T-helper 2 cell (primary cell): Measurements from ENCODE around the gene RNF146.
"Not testable (repeated sequence)": the region's sequence is repeated elsewhere in the genome, so short reads cannot be mapped to it uniquely, and the experiment has no call there.

Source experiments
- DNase-seq, 5 experiments: peaks; one replicate each; pipeline versions ENCODE4 v3.0.0 to v3.0.0-alpha.2; 2012 to 2022

Gene RNF146

DNA sequence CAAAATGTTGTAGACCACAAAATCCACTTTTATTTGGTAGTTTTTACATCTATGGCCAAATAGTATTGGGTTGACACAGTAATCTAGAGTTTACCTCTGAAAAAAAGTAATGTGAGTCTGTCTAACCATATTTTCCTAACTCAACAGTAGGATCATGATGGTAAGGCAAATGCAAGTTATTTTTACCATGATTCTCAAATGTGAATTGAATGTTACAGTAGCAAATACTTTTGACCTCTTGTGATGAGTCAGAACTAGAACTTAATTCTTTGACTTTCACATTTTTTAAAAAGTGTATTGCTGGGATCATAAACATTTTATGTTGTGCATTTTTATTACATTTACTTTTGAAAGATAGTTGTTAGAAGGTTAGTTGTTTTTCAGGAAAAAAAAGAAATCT is 22.0 kb downstream of the RNF146 start:
- DNase-seq, result peak in 1 of 5 experiments; percentile 18

DNA sequence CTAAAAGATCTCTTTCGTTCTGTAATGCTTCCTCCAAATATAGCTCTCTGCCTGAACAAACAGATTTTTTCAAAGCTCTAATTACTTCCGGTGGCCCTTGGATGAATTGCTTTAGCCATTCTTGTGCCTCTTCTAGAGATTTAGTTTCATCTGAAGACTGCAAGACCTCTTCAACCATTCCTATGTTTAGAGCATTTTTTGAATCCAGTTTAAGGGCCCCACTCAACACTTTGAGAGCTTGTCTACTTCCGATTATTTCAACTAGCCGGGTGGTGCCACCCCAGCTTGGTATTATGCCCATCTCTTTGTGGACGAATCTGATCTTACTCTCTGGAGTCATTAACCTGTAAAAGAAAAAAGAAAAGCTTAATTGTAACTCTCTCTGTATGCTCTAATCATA is 23.3 kb downstream of the RNF146 start:
- DNase-seq, result no peak

DNA sequence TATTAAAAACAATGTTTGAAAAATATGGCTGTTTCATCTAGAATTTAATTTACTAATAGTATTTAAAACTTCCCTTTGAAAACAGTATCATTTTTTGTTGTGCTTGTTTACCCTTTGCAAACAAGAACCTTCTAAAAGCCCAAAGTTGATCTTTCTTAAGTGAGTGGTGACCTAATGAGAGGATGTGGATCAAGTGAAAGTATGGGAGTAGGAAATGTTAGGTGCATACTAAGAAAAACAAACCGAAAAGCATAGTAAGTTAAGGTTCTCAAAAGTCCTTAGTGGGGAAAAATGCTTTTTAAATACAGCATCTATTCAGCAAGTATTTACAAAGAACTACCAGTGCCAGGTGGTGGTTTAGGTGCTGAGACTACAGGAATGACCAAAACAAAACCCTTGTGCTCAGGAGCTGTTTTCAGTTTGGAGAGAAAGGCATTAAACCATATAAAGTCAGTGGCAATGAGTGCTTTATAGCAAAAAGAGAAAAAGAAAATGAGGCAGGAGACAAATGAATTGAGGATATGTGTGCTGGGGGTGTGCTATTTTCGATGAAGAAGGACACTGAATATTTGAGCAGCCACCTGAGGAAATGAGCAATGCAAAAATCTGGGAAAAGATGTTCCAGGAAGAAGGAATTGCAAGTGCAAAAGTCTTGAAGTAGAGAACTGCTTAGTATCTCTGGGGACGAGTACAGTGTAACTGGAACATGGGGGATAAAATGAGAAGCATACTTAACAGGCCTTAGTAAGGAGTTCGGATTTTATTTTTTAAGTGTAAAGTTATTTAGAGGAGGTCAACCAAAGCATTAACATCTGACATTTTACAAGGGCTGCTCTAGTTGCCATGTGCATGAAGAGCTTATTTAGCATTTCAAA is 24.0 kb downstream of the RNF146 start:
- DNase-seq, result peak in 1 of 5 experiments; percentile 29

DNA sequence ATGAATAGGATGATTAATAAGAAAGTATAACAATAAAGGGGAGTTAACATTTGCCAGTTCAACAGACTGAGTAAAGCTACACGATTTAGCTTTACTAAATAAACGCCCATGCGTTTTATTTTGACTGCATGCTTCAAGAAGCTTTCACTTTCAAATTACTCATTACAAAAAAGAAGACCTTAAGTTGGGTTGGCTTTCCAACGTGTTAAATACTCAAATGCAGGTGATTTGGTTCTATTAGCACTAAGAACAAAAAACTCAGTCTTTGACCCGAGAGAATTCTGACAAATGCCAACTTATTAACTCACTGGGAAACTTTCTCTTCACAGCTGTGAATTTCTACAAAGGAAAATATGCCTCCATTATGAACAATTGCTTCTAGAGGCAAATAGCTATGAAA is 24.8 kb downstream of the RNF146 start:
- peak in 1 of 5 experiments; percentile 58 for DNase-seq

DNA sequence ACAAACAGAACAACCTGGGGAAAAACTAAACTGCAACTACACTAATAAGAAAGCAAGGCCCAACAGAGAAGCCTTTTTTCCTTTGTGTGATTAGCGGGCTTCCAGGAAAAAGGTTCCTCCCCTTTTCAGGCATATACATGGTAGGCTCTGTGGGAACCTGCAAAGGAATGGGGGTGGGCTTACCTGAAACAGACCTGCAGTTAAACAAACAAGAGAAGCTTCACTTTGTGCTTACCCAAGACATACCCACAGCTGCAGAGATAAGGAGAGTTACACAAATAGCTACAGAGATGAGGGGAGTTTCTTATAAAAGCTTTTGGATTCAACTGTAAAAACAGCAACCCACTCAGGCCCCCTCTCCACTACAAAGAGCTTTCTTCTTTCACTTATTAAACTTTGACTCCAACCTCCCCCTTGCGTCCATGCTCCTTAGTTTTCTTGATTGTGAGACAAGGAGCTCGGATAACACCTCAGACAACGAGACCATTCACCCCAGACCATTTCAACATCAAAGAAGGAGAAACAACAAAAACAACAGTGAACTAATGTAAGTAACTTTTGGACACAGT is 30.9 kb downstream of the RNF146 start:
- no peak for DNase-seq

DNA sequence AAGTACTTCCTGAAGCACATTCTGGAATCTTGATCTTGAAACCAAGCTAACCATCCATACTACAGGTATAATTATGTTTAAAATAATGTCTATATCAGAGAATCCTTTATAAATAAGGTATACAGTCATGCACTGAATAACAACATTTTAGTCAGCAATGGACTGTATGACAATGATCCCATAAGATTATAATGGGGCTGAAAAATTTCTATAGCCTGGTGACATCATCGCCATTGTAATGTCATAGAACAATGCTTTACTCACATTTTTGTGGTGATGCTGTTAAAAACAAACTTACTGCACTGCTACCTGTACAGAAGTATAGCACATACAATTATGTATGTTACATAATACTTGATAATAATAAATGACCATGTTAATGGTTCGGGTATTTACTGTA is 31.8 kb downstream of the RNF146 start:
- no peak for DNase-seq

DNA sequence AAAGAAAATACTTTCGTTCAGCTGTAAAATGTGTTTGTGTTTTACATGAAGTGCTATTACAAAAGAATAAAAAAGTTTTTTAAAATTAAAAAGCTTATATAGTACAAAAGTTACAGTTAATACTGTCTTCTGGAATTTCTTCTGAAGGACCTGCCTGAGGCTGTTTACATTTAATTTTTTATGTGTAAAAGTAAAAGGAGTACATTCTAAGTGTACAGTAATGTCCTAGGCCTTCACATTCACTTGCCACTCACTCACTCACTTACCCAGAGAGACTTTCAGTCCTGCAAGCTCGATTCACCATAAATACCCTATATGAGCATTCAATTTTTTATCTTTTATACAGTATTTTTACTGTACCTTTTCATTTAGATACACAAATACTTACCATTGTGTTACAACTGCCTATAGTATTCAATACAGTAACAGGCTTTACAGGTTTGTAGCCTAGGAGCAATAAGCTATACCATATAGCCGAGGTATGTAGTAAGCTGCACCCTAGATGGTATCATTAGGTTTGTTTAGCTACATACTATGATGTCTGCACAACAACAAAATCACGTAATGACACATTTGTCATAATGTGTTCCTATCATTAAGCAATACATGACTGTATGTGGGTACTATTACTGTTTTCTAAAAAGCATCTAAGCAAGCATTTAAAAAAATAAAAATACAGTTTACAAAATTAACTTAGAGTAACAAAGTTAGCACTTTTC is 33.0 kb downstream of the RNF146 start:
- DNase-seq, result peak in 1 of 5 experiments; percentile 24

DNA sequence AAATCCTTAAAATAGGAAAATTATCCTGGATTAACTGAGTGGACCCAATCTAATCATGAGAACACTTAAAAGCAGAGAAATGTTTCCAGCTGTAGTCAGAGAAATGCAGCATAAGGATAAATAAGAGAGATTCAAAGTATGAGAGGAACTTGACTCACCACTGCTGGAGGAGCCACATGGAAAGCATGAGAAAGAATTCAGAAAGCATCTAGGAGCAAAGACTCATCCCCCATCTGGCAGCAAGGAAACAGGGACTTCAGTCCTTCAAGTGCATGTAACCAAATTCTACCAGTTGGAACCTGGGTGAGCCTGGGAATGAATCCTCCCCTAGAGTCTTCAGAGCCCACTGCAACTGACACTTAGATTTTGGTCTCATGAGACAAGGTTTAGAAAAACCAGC is 33.7 kb downstream of the RNF146 start:
- DNase-seq, result peak in 1 of 5 experiments; percentile 10

DNA sequence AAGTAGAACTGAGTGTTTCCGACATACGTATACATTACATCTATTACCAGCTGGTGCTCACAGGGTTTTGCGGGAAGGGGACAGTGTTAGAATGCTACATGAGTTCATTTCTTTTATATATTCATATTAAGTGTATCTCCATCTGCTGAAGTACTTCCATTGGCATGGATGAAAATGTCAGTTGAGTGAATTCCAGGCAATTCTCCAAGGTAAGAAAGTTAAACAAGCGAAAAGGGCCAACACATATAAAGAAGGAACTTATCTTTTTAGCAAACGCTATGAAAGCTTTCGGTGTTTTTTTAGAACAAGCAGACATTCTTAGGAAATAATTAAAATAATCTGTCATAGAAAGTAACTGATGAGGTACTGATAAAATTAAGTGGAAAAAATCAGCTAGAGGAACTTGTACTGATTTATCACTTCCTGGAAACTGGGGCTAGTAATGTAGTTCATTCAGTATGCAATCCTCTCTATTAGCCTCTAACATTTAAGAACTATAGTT is 34.6 kb downstream of the RNF146 start:
- DNase-seq, result peak in 1 of 5 experiments; percentile 45

DNA sequence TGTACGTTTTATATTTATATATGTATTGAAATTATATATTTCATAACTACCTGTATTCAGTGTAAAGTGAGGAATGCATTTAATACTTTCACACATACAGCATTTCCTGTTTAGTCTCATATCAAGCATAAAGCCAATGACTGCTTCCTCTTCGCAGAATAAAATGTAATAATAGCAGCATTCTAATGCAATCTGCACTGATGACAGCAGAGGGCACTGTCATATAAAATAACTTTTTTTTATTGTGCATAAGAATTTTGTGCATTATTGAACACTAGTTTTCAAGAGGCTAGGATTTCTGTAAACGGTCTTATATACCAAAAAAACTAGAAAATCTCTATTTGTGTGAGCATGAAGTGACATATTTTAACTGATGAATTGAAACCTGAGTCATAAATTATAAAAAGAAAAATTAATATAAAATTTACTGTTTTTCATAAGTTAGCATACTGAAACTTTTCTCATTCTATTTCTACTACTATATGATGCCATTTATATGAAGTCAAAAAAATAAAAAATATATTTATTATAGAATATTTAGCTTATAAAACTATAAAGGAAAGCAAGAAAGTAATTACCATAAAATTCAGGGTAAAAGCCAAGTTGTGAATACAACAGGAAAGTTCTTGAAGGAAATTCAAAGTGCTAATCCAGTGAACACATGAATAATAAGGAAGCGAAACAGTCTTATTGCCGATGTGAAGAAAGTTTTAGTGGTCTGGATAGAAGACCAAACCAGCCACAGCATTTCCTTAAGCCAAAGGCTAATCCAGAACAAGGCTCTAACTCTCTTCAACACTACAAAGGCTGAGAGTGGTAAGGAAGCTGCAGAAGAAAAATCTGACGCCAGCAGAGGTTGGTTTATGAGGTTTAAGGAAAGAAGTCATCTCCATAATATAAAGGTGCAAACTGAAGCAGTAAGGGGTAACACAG is 36.3 kb downstream of the RNF146 start:
- peak in 4 of 5 experiments; percentile 12 to 80 (median 20) for DNase-seq

DNA sequence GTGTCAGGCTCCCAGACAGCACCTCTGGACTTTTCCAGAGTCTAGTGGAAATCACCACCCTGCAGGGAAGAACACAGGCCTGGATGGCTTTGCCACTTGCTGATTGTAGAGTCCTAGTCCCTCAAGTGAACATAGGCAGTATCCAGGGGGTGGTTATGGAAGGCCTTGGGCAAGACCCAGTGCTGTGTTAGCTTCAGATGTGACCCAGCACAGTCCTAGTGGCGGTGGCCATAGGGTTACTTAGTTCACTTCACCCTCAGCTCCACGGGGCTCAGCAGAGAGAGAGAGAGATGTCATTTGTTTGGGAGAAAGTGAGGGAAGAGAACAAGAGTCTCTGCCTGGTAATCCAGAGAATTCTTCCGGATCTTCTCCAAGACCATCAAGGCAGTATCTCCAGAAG is 37.3 kb downstream of the RNF146 start:
- no peak for DNase-seq

DNA sequence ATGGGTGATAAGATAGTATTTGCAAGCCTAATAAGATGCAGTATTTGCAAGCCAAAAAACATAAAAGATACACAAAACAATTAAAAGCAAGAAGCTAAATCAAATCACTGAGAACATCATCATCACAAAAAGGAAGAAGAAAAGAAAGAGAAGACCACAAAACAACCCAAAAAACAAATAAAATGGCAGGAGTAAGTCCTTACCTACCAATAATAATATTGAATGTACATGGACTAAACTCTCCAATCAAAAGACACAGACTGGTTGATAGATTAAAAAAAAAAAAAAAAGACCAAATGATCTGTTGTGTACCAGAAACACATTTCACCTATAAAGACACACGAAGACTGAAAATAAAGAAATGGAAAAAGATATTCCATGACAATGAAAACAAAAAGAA is 39.1 kb downstream of the RNF146 start:
- no peak for DNase-seq

DNA sequence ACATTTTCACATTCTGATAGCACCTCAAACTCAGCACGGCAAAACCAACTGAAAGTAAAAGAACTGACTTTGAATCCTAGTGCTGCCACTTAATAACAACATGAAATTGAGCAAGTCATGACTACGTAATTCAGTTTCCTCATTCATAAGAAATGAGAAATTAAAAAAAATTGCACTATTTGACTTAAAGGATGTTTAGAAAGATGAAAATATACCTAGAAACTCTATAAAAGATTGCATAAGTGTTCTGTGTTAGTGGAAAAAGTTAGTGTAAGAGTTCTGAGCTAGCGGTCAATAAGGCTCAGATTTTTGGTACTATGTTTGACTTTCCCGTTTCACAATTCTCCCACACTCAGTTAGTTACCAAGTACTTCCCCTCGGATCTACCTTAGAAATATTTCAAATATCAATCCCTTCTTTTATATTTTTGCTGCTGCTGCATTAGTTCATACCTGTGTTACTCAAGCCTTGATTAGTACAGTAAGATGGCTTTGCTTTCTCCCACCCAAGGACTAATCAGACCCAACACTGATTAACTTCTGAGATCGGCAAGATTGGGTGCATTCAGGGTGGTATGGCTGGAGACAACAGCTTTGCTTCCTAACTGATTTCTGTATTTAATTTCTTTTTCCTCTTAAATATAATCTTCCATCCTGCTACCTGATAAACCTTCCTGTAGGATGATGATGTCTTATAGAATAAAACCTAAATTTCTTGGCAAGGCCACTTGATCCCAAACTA is 50.9 kb downstream of the RNF146 start:
- no peak for DNase-seq

DNA sequence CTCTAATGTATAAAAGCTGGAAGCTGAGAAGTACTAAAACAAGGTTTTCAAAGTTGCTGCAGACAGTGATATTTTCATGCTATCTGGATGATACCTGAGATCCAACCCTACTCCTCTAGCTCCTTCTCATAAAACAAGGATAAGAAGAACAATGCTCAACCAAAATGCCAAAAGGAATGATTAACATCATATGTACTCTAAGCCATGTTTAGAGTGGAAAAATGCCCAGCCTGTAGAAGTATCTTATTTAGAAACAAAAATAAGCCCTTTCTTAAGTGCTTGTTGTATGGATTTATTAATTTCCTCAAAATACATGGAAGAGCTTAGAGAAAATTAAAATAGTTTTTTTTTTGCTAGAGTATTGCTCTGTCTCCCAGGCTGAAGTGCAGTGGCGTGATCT is 53.0 kb downstream of the RNF146 start:
- DNase-seq, result no peak

DNA sequence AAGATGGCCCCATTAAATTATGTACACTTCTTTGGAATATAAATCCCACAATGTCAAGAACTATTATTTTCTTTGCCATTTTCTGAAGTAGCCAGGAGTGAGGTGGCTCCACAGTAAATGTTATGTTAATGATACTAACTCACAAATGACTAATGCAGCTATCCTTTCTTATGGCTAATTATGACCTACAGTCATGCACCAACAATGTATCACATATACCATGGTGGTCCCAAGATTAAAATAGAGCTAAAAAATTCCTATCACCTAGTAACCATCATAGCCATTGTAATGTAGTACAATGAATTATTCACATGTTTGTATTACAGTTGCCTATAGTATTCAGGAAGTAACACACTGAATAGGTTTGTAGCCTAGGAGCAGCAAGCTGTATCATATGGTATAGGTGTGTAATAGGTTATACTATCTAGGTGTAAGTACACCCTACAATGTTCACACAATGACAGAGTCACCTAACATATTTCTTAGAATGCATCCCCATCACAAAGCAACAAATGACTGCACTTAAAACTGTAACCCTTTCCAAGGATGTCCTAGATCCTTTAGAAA is 61.5 kb downstream of the RNF146 start:
- DNase-seq, result no peak

DNA sequence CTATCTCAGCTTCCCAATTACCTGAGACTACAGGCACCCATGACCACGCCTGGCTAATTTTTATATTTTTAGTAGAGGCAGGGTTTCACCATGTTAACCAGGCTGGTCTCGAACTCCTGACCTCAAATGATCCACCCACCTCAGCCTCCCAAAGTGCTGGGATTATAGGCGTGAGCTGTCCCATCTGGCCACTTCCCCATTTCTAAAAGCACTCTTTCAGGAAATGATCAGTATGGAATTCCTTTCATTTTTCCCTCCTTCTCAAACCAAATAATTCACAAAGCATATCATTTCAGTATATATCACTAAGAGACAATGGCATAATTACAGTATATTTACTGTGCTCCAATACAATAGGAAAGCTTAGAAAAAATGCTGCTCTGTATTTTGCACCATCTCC is 64.6 kb downstream of the RNF146 start:
- DNase-seq, result not testable (repeated sequence)

DNA sequence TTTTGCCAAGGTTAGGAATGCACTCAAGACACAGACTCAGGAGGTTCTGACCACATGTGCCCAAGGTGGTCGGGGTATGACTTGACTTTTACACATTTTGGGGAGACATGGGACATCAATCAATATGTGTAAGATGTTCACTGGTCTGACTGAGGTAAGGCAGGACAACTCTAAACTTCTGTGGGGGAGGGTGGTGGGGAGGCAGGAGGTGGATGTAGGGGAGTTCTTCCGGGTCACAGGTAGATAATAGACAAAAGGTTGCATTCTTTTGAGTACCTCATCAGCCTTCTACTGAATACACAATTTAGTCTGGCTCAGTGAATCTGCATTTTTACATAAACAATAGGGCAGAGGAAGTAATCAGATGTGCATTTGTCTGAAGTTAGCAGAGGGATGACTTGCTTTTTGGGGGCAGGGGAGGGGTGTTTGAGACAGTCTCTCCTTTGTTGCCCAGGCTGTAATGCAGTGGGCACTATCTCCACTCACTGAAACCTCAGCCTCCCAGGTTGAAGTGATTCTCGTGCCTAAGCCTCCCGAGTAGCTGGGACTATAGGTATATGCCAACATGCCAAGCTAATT is 65.8 kb downstream of the RNF146 start:
- DNase-seq, result peak in 1 of 5 experiments; percentile 5
